NCI-H2081 (cell line): ENCODE results near the gene FAM124A.
A peak's percentile ranks its signal among the peaks of the same experiment; 100 is the strongest.
"Not testable (repeated sequence)": the region's sequence is repeated elsewhere in the genome, so short reads cannot be mapped to it uniquely, and the experiment has no call there.

Experiments used
- DNase-seq, 2 experiments: peaks; one replicate each; lab custom pipeline; 2025; lab: John Stamatoyannopoulos, UW

Gene FAM124A

GRCh38 chr13:51270623-51271415 is 48.6 kb downstream of the FAM124A start:
- DNase-seq: no peak

- DNase-seq: no peak
Measured at GRCh38 chr13:51271528-51272085, 49.4 kb downstream of the FAM124A start.

- no peak for DNase-seq
Measured at GRCh38 chr13:51275101-51275500, 52.9 kb downstream of the FAM124A start.

- DNase-seq: no peak
Measured at GRCh38 chr13:51276636-51277035, 54.4 kb downstream of the FAM124A start.

GRCh38 chr13:51277928-51278327 is 55.7 kb downstream of the FAM124A start:
- DNase-seq: no peak

- DNase-seq: peak; percentile 12 to 47
Measured at GRCh38 chr13:51278426-51279130, 56.4 kb downstream of the FAM124A start.

- no peak for DNase-seq
Measured at GRCh38 chr13:51280379-51280940, 58.3 kb downstream of the FAM124A start.

- peak in 1 of 2 experiments; percentile 11 for DNase-seq
Measured at GRCh38 chr13:51282322-51282721, 60.1 kb downstream of the FAM124A start.

GRCh38 chr13:51282923-51283322 is 60.7 kb downstream of the FAM124A start:
- not testable (repeated sequence) for DNase-seq

- DNase-seq: no peak
Measured at GRCh38 chr13:51283371-51283770, 61.2 kb downstream of the FAM124A start.

- DNase-seq: no peak
Measured at GRCh38 chr13:51284339-51284738, 62.1 kb downstream of the FAM124A start.

GRCh38 chr13:51286135-51287002 is 64.2 kb downstream of the FAM124A start:
- DNase-seq: peak; percentile 46 to 47

- DNase-seq: no peak
Measured at GRCh38 chr13:51287758-51288157, 65.6 kb downstream of the FAM124A start.

GRCh38 chr13:51288254-51288653 is 66.1 kb downstream of the FAM124A start:
- not testable (repeated sequence) for DNase-seq

- DNase-seq: no peak
Measured at GRCh38 chr13:51291341-51291740, 69.1 kb downstream of the FAM124A start.

- DNase-seq: no peak
Measured at GRCh38 chr13:51292000-51292565, 69.9 kb downstream of the FAM124A start.

GRCh38 chr13:51297556-51297955 is 75.4 kb downstream of the FAM124A start:
- DNase-seq: no peak

- no peak for DNase-seq
Measured at GRCh38 chr13:51298812-51299211, 76.6 kb downstream of the FAM124A start.

- DNase-seq: no peak
Measured at GRCh38 chr13:51303063-51303552, 80.9 kb downstream of the FAM124A start.

GRCh38 chr13:51303882-51304281 is 81.7 kb downstream of the FAM124A start:
- no peak for DNase-seq
